DMS 273 (cell line): ENCODE data around the gene ANKRD6.

Experiments
- DNase-seq: peaks from one replicate; lab custom pipeline; 2025; ENCODE audit not compliant: unreplicated experiment; lab: John Stamatoyannopoulos, UW

The ANKRD6 gene

DNA sequence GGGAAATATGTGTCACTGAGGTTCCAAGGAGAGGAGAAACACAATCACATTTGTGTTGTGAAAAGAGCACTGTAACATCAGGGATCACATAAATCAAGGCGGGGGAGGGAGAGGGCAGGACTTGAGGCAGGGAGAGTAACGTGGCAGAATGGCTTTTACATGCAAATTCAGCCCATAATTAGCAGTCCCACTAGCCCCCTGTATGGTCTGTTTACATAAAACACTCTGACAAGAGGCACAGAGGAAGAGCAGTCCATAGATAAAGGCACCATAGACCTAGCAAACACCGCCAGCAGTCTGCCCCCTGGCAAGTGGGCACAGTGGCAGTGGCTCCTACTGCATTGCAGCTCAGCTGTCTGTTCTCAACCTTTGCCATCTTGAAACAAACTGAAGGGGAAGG, 122.9 kb downstream of the ANKRD6 start:
- DNase-seq = no peak

GRCh38 chr6:89559487-89559886, 126.5 kb downstream of the ANKRD6 start:
- no peak for DNase-seq

DNA sequence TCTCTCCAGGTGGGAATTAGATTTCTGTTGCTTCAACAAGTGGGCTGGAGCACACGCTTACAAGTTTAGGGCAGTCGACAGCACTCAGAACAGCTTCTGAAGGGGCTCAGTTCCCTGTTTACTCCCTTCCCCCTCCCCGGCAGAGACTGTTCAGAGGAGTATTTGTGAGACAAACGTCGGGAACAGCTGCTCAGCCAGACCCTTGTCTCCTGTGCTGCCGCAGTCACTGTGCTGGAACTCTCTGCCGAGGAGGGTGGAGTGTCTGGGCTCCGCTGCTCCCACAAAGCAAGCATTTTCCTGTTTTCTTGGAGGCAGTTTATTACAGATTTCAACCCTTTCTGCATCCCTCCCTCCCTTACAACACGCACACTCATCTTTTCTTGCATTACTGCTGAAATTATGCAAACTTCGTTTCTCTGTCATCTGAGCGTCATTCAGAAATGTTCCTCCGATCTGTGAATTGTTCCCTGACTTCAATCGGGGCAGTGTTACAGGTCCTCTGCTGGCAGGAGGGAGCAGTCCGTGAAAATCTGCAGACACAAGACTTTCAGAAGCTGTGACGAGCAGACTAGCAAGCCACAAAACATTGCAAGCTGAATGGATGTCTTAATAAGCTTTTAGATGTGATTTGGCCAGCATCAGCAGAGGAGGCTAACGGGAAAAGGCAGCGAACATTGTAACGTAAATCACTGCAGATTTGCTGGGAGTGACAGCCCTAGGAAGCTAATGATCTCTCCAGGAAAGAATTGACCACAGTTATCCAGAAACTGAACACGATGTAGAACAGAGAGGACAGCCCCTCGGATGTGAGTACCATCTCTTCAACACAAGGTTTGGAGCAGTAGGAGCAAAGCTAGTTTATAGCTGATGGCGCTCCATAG, 129.4 kb downstream of the ANKRD6 start:
- DNase-seq = no peak

GRCh38 chr6:89563866-89564265, 130.9 kb downstream of the ANKRD6 start:
- no peak for DNase-seq

DNA sequence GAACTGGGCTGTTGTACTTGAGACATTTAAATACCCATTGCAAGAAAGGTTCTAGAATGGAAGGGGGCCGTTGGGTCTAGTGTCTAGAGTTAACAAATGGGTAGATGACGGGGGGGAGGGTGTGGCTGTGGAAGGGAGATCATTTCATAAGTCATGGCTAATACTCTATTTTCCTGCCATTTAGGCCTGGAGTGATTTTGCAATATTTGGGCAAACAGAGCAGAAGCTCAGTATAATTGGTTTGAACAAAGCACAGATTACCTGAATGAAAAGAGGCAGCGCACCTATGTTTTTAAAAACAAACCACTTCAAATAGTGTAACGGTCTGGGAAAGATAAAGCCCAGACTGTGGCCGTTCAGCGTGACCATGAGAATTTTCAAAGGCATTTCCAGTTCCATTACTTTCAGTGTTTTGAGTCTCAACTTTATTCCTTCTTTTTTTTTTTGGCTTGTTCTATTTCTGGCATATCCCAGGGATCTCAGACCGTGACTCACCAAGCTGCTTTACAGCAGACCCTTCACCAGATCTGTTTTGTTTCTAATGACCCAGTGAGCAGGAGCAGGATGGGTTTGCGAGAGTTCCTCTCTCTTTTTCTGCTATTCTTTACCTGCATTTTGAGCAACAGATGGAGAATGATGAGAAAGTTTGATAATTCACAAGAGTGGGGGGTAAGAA, 131.9 kb downstream of the ANKRD6 start:
- DNase-seq = peak; percentile 14

DNA sequence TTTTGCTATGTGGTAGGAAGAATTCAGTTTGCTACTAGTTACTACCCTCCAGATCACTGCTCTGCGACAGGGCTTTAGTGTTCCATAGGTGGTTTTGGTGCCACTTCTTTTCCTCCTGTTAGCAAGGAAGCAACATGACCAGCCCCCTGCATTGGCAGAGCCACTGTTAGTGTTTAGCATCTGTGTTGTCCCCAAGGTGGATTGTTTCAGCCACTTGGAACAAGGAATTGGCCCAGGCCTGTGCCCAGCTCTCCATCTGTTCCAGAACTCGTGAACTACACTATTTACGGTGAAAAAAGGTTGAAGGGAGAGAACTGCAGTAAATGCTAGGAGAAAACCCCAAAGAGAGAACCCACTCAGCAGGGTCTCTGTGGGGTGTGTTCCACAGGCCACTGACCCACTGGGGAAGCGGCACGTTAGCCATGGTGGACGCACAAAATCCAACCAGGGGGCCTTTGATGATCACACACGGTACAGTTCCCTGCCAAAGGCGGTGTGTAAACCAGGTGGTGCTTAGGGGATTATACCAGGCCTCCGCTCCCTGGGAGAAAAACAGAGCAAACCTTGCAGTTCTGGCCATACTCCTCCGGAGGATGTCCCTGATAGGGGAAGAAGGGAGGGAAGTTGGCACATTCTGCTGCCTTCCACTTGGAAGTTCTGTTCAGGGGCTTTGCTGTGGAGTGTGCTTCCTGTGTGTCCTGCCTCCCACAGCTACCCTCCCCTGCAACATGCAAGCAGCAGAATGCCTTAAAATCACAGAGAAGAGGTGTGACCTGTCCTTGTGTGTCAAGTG, 133.3 kb downstream of the ANKRD6 start:
- DNase-seq = peak; percentile 27

DNA sequence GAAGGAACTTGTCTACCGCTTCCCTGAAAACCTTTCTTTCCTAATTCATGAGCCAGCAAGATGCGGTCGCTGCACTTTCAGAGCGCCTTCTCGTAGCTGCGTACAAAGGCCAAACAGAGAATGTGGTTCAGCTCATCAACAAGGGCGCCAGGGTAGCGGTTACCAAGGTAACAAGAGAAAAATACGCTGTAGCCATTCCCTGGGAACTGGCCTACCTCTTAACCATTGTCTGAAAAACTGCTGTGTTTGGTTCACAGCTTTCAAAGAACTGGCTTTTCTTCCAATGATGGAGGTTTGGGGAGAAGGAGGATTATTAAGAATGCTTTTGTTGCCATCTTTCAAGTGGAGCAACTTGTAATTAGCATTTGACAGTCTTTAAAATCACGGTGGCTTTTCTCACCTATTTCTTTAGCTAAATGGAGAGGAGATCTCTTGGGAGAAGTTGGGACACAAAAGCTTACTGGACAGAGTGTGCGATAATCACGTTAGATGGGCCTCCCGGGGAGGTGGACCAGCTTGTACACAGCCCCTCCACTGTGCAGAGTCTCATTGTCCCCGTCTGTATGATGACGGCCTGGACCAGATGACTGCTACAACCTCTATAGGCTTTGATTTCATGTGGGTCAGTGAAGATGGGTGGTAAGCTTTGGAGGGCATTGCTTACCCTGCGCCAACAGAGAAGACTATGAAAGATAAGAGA, 134.1 kb downstream of the ANKRD6 start:
- no peak for DNase-seq

- no peak for DNase-seq
Measured at GRCh38 chr6:89567630-89568390, 134.9 kb downstream of the ANKRD6 start.

GRCh38 chr6:89574910-89575561, 142.1 kb downstream of the ANKRD6 start:
- no peak for DNase-seq

GRCh38 chr6:89575562-89575960, 142.6 kb downstream of the ANKRD6 start:
- no peak for DNase-seq

- DNase-seq = peak; percentile 19
Measured at GRCh38 chr6:89580997-89581666, 148.2 kb downstream of the ANKRD6 start.

- peak; percentile 48 for DNase-seq
Measured at GRCh38 chr6:89581689-89582088, 148.7 kb downstream of the ANKRD6 start.

DNA sequence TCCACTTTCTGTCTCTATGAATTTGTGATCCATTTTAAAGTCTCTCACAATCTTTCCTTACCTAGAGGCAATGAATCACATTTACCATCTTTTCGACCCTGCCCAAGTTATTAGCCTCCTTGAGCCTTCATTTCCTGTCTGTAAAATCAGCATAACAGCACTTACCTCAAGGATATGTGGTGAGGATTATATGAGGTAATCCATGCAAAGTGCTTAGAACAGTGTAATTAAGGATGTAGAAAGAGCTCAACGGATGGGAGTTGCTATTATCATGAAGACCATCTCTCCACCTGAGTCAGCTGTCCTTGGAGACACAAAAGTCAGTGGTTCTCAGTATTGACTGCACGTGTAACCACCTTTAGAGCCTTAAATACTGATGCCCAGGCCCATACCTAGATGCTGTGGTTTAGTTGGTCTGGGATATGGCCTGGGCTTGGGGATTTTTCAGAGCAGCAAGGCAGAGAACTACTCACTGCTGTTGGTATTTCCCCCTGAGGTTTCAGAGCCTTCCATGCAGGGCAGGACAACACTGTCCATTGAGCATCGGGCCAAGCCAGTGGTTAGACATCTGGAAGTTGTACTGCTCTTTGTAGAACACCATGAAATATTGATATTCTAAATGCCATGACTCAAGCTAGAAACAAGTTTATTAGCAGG, 149.8 kb downstream of the ANKRD6 start:
- DNase-seq = no peak

GRCh38 chr6:89583559-89583958, 150.6 kb downstream of the ANKRD6 start:
- DNase-seq = peak; percentile 70

DNA sequence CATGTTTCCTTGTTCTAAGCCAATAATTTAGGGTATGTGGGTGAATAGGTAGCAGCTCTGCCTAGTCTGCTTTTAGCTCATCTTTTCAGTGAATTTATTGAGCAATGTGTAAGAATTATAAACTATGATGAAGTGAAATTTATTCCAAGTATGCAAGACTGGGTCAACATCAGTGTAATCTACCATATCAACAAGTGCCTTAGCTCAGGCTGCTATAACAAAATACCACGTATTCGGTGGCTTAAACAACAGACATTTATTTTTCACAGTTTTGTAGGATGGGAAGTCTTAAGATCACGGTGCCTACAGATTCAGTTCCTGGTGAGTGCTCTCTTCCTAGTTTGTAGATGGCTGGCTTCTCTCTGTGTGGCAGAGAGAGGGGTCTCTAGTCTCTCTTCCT, 151.6 kb downstream of the ANKRD6 start:
- DNase-seq = no peak

GRCh38 chr6:89585154-89585553, 152.2 kb downstream of the ANKRD6 start:
- DNase-seq = no peak

DNA sequence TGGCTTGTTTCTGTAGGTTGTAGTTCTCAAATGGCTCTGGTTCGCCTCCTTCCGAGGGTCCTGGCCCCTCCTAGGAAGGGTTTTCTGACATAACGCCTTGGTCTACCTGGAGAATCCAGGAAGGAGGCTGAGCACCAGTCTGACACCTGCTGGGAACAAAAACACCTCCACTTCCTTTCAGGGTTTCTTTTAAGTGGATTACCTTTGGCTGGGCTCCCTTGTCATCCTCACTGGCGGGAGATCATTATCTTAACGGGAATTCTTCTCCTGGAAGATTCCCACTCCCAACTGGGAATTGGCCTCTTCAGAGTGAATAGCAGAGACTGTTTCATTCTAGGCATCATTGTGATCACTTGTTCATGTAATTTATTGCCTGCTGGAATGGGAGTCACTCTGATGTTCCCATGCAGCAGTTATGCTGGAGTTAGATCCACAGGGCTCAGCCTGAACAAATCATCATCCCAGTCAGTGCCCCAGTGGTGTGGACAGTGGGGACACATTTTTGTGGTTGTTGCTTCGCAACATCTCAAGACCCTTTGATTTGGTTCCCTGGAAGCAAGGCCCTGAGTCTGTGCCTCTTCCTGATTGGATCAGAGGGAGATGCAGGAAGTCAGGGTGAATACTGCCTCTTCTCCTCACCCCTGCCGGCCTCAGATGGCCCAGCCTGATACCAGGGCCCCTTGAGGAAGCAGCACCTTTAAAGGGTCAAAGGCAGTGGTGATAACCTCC, 156.5 kb downstream of the ANKRD6 start:
- DNase-seq = no peak

DNA sequence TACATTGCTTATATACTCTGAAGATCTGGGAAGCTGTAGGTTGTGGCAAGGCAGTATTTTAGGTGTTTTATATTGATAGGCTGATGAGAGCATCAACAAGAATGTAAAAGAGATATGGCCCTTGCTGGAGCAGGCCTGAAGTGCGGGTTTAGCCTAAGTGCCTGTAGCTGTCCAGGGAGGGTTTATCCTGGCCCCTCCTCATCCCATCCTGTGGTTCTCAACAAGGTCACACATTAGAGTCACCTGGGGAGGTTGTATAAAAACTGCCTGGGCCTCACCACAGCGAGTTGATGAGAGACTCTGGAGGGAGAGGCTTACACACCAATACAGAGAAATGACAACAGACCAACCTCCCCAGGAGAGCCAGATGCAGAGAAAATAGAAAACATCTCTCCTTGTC, 157.2 kb downstream of the ANKRD6 start:
- DNase-seq = no peak
